Measurements from ENCODE around the gene SLC18A3. TPM values are rescaled to one million over a fixed set of nuclear protein-coding genes. Genes with fewer than 3 reads are reported as not detected.

SLC18A3 gene
- total RNA-seq, 1 experiment from 2014 or later, result not detected

DNA sequence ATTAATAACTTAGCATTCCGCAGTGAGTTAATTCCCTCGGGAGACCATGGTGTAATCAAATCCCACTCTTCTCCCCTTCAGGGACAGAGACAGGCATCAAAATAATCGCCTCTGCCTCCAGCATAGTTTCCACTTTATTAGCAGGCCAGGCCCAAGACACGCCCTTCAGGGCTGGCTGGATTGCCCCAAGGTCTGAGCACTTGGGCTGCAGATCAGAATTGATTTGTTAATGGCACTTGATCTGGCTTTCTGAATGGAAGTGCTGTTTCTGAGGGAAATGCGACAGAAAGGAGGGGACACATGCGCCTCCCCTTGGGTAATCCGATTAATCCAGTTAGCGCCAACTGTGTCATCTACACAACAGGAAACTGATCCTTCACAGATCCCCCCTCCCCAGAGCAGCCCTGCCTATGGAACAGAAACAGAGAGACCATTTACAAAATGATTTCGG, 19.3 kb downstream of the SLC18A3 start:
- DNase-seq (ENCODE audit: low read depth, low spot score) (no peak), ATAC-seq (no peak)
- peaks cover 3% of the 10 kb centered on the region; the same call in 1 of the 2 replicates for H3K27me3 ChIP-seq (ENCODE audit: control insufficient read depth, insufficient read depth, low read length)
- no peaks in the 10 kb centered on the region for H3K36me3 ChIP-seq (ENCODE audit: control insufficient read depth, insufficient read depth, low read length)
- no peak overlapping the region for H3K4me3 ChIP-seq (ENCODE audit: low read depth in 2 of 2, low read length in 2 of 2)
- TF ChIP-seq SIN3A (IDR thresholded peaks at IDR 0.05; ENCODE audit: borderline replicate concordance, insufficient read depth, low read depth, low read length), result no peak
- no peak for TF ChIP-seq TCF7L2 (IDR thresholded peaks at IDR 0.05; ENCODE audit: low read depth, low read length)
- TF ChIP-seq REST (IDR thresholded peaks at IDR 0.05; ENCODE audit: insufficient read depth in 1 of 2, low read depth in 2 of 2, low read length in 1 of 2), result no peak
- TF ChIP-seq POLR2AphosphoS5 (IDR thresholded peaks at IDR 0.05; ENCODE audit: low read depth, low read length), result no peak
- no peak for TF ChIP-seq CTCF (IDR thresholded peaks at IDR 0.05)
- in situ Hi-C loops (cut with HindIII; ENCODE audit: low pct_unique_long_range_greater_than_20kb, low sequenced_read_pairs), result no loop called here
- H3K4me1 ChIP-seq (ENCODE audit: control insufficient read depth, insufficient read depth, low read length), result no peaks in the 10 kb centered on the region
- no peak overlapping the region for H3K27ac ChIP-seq (ENCODE audit: low read length)
- no TSS peak for BruUV-seq (replicated peaks)
- H3K9me3 ChIP-seq (ENCODE audit: control insufficient read depth, insufficient read depth, low read depth, low read length), result no peaks in the 10 kb centered on the region
- intact Hi-C loops (cut with micrococcal nuclease; ENCODE audit: unreplicated experiment), result no loop called here
- POLR2A ChIA-PET, result no interaction called here
- CTCF ChIA-PET, result no interaction called here

DNA sequence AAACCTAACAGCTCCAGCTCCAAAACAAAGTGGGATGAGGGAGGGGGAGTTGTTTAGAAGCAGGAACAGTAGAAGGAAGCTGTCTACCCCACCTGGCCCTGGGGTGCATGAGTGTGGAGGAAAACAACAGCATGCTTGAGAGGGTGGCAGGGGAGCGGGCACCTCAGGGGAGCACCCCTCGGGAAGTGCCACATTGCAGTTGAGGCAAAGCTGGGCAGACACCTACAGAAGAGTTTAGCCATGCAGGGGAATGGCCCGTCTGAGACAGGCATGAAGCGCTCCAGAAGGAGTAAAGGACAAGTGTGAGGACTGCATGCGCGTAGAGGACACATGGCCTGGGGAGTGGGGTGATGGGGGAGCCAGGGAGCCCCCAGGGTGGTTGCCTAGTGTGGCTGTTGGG, 21.9 kb downstream of the SLC18A3 start:
- Histone ChIP-seq H3K4me3 (ENCODE audit: low read depth in 2 of 2, low read length in 2 of 2) (no peak overlapping the region), H3K36me3 (ENCODE audit: control insufficient read depth, insufficient read depth, low read length) (no peaks in the 10 kb centered on the region), H3K27me3 (ENCODE audit: control insufficient read depth, insufficient read depth, low read length) (peaks cover 5% of the 10 kb centered on the region), H3K4me1 (ENCODE audit: control insufficient read depth, insufficient read depth, low read length) (no peaks in the 10 kb centered on the region), H3K27ac (ENCODE audit: low read length) (no peak overlapping the region), H3K9me3 (ENCODE audit: control insufficient read depth, insufficient read depth, low read depth, low read length) (no peaks in the 10 kb centered on the region)
- no peak for ATAC-seq
- in situ Hi-C loops (cut with HindIII; ENCODE audit: low pct_unique_long_range_greater_than_20kb, low sequenced_read_pairs) (no loop called here), intact Hi-C loops (cut with micrococcal nuclease; ENCODE audit: unreplicated experiment) (no loop called here)
- no peak for TF ChIP-seq CTCF (IDR thresholded peaks at IDR 0.05)
- BruUV-seq (replicated peaks), result no TSS peak
- ChIA-PET POLR2A (no interaction called here), CTCF (no interaction called here)
- no peak for DNase-seq (ENCODE audit: low read depth, low spot score)
